Right renal cortex interstitium (tissue), 3 donors: ENCODE measurements around the gene GATC. TPM values are rescaled to one million over a fixed set of nuclear protein-coding genes. Genes with fewer than 3 reads are reported as not detected.

Experiments
- DNase-seq, 3 donors: peaks; one replicate each; pipeline ENCODE4 v3.0.0-alpha.2; 2013; ENCODE audit warnings: low read depth in 3 of 3, low spot score in 2 of 3
- polyA plus RNA-seq, 3 donors: library from polyadenylated mRNA; unstranded; fragments of 120-200 nt; gene quantifications; one replicate each; pipeline ENCODE4 v1.2.1, GENCODE V29; 2013; ENCODE audit not compliant: insufficient read length in 3 of 3

The GATC gene
- polyA plus RNA-seq, 3 donors, result 32.7 to 34.3 (median 33.9) TPM

GRCh38 chr12:120495731-120496412 is 49.6 kb downstream of the GATC start, which contains the start of gene DYNLL1:
TSS of gene DYNLL1 (plus strand) at chr12:120496113. CDS start at chr12:120496422, 309 bp downstream.
- DNase-seq, result peak; percentile 95 to 98 (median 98)

- DNase-seq, result no peak
These were observed 50.4 kb downstream of the GATC start for GRCh38 chr12:120496413-120497340.

DNA sequence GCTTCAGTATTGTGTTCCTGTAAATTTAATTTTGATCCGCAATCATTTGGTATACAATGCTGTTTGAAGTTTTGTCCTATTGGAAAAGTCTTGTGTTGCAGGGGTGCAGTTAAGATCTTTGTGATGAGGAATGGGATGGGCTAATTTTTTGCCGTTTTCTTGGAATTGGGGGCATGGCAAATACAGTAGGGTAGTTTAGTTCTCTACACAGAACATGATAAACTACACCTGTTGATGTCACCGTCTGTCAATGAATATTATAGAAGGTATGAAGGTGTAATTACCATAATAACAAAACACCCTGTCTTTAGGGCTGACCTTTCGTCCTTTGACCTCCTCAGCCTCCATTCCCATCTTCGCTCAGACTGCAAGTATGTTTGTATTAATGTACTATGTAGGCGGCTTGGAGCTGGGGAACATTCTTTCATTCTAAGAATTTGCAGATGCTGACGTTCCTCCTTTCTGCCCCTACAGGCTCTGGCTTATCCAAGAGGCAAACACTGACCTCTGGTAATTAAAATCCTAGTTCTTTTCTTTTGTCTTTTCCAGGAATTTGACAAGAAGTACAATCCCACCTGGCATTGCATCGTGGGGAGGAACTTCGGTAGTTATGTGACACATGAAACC is 51.4 kb downstream of the GATC start:
- no peak for DNase-seq

GRCh38 chr12:120498870-120499515 is 52.7 kb downstream of the GATC start:
- no peak for DNase-seq

- no peak for DNase-seq
These were observed 54.3 kb downstream of the GATC start for GRCh38 chr12:120500581-120500980.

DNA sequence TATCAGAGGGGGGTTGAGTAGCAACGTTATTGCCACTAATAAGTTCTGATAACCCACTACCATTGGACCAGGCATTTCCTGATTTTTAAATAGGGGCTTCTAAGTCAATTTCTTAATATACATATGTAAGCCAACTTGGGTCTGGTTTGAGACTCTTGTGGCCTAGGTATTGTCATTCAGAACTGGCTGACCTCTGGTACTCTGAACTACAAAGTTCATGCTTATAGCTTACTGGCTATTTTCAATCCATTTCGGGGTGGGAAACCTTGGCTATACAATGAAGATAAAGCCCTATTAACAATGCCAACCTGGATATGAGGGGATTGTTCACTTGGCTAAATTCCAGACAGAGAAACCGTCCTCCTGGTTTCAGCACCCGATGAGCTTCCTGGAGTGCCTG is 58.3 kb downstream of the GATC start:
- DNase-seq, result no peak

DNA sequence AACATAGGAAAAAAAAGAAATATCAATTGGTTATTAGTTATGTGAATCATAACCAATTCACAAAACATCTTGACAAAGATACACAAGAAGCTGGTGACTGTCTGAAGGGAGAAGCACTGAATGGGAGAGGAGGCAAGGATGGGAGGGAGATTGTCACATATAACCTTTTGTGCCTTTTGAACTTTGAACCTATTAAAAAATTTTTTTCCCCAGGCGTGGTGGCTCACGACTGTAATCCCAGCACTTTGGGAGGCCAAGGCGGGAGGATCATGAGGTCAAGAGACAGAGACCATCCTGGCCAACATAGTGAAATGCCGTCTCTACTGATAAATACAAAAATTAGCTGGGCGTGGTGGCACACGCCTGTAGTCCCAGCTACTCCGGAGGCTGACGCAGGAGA is 62.3 kb downstream of the GATC start:
- DNase-seq, result no peak

Other genes with a start within 250 kb of the GATC start
- 1,000 to 10,000 TPM; 2,811 to 3,069 (median 3,025) TPM for gene RPLP0, start 245.3 kb upstream of the GATC start, polyA plus RNA-seq
- gene PXN, start 180.7 kb upstream of the GATC start, polyA plus RNA-seq, result 10 to 100 TPM; 52.8 to 58.9 (median 56.8) TPM
- not detected for gene RNU4-2, start 154.5 kb upstream of the GATC start, polyA plus RNA-seq
- gene RNU4-1, start 153.2 kb upstream of the GATC start, polyA plus RNA-seq, result not detected
- 1 to 10 TPM; 4.2 to 5.8 (median 5.2) TPM for gene SIRT4, start 144.1 kb upstream of the GATC start, polyA plus RNA-seq
- gene PLA2G1B, start 118.7 kb upstream of the GATC start, polyA plus RNA-seq, result under 1 TPM; 0.31 to 0.49 (median 0.40) TPM
- gene MSI1, start 77.3 kb upstream of the GATC start, polyA plus RNA-seq, result 10 to 100 TPM; 15.5 to 18.3 (median 15.8) TPM
- gene COX6A1, start 8.3 kb upstream of the GATC start, polyA plus RNA-seq, result 100 to 1,000 TPM; 293 to 339 (median 323) TPM
- gene TRIAP1, start 60 bp upstream of the GATC start, polyA plus RNA-seq, result 10 to 100 TPM; 45.7 to 50.4 (median 49.2) TPM
- gene SRSF9, start 23.3 kb downstream of the GATC start, polyA plus RNA-seq, result 100 to 1,000 TPM; 204 to 236 (median 228) TPM
- gene DYNLL1, start 49.7 kb downstream of the GATC start, polyA plus RNA-seq, result 100 to 1,000 TPM; 480 to 578 (median 536) TPM
- gene COQ5, start 82.7 kb downstream of the GATC start, polyA plus RNA-seq, result 10 to 100 TPM; 65.0 to 75.4 (median 68.3) TPM
- 100 to 1,000 TPM; 237 to 303 (median 280) TPM for gene RNF10, start 87.9 kb downstream of the GATC start, polyA plus RNA-seq
- 10 to 100 TPM; 45.9 to 54.5 (median 47.4) TPM for gene POP5, start 135.0 kb downstream of the GATC start, polyA plus RNA-seq
- 1 to 10 TPM; 5.6 to 6.4 (median 5.8) TPM for gene CABP1, start 194.2 kb downstream of the GATC start, polyA plus RNA-seq
- 100 to 1,000 TPM; 177 to 191 (median 185) TPM for gene MLEC, start 240.7 kb downstream of the GATC start, polyA plus RNA-seq